MM.1S (cell line): ENCODE measurements around the gene GBF1.

Experiments used
- DNase-seq: peaks from one replicate; pipeline ENCODE4 v3.0.0-alpha.2; 2015
- H2AFZ ChIP-seq: fragments of 300-600 bp; sonication (generic); 2 replicates; pipeline ENCODE4 v1.6.0; 2016; ENCODE audit warnings: antibody characterized with exemption, low read length
- H3F3A ChIP-seq: fragments of 300-600 bp; sonication (generic); 2 replicates; pipeline ENCODE4 v1.6.1; 2016; ENCODE audit warnings: mild to moderate bottlenecking, antibody characterized with exemption, low read length, moderate library complexity, mixed read lengths; ENCODE audit not compliant: insufficient read depth
- H3K27ac ChIP-seq: fragments of 300-600 bp; sonication (generic); 2 replicates; pipeline ENCODE4 v1.5.1; 2016; ENCODE audit warnings: mild to moderate bottlenecking, low read length
- H3K27me3 ChIP-seq: fragments of 300-600 bp; sonication (generic); replicated peaks from 2 replicates; pipeline ENCODE4 v1.6.0; 2016; ENCODE audit warnings: low read length; ENCODE audit not compliant: insufficient read depth
- H3K36me3 ChIP-seq: fragments of 300-600 bp; sonication (generic); replicated peaks from 2 replicates; pipeline ENCODE4 v1.6.1; 2016; ENCODE audit warnings: mild to moderate bottlenecking, low read length, mixed read lengths; ENCODE audit not compliant: insufficient read depth
- H3K4me1 ChIP-seq: fragments of 300-600 bp; sonication (generic); 2 replicates; pipeline ENCODE4 v1.6.1; 2016; ENCODE audit warnings: low read length, mixed read lengths
- H3K4me2 ChIP-seq: fragments of 300-600 bp; sonication (generic); 2 replicates; pipeline ENCODE4 v1.6.0; 2016; ENCODE audit warnings: low read depth, low read length
- H3K4me3 ChIP-seq: fragments of 300-600 bp; sonication (generic); 2 replicates; pipeline ENCODE4 v1.5.1; 2016; ENCODE audit warnings: low read length, mixed read lengths
- H3K79me2 ChIP-seq: fragments of 300-600 bp; sonication (generic); 2 replicates; pipeline ENCODE4 v1.6.1; 2016; ENCODE audit warnings: mixed run types, low read length, mixed read lengths
- H3K9ac ChIP-seq: fragments of 300-600 bp; sonication (generic); 2 replicates; pipeline ENCODE4 v1.6.1; 2016; ENCODE audit warnings: low read length, mixed read lengths
- H3K9me2 ChIP-seq: fragments of 300-600 bp; sonication (generic); replicated peaks from 2 replicates; pipeline ENCODE4 v1.6.1; 2016; ENCODE audit warnings: mild to moderate bottlenecking, low read length, mixed read lengths; ENCODE audit not compliant: insufficient read depth
- H3K9me3 ChIP-seq: fragments of 300-600 bp; sonication (generic); replicated peaks from 2 replicates; pipeline ENCODE4 v1.6.1; 2016; ENCODE audit warnings: mild to moderate bottlenecking, low read length, mixed read lengths; ENCODE audit not compliant: insufficient read depth
- H4K20me1 ChIP-seq: fragments of 300-600 bp; sonication (generic); 2 replicates; pipeline ENCODE4 v1.6.1; 2016; ENCODE audit warnings: mild to moderate bottlenecking, low read length, moderate library complexity, mixed read lengths; ENCODE audit not compliant: insufficient read depth
- CTCF ChIP-seq: fragments of 300-600 bp; sonication (generic); IDR thresholded peaks from 2 replicates; pipeline ENCODE4 v1.5.1; 2016; ENCODE audit warnings: antibody characterized with exemption, low read length, mixed read lengths
- EZH2 ChIP-seq: fragments of 300-600 bp; sonication (generic); optimal IDR thresholded peaks from 2 replicates; pipeline ENCODE3; 2017; ENCODE audit warnings: low read depth, mild to moderate bottlenecking, antibody characterized with exemption, low read length, mixed read lengths
- EZH2phosphoT487 ChIP-seq: fragments of 300-600 bp; sonication (generic); IDR thresholded peaks from 2 replicates; pipeline ENCODE4 v1.6.1; 2018; ENCODE audit warnings: antibody characterized with exemption, low read length

The GBF1 gene

GRCh38 chr10:102261842-102262241, 16.5 kb downstream of the GBF1 start:
- H3K79me2 ChIP-seq: peaks cover 93% of the 10 kb centered on the region
- H3K27ac ChIP-seq: no peak overlapping the region
- no peak overlapping the region for H2AFZ ChIP-seq
- no peak overlapping the region for H3K4me2 ChIP-seq
- no peak for DNase-seq
- no peaks in the 10 kb centered on the region for H3K27me3 ChIP-seq
- H3K9me3 ChIP-seq: no peaks in the 10 kb centered on the region
- H3K4me1 ChIP-seq: no peaks in the 10 kb centered on the region
- peaks cover 10% of the 10 kb centered on the region; the same call in 1 of the 2 replicates for H4K20me1 ChIP-seq
- TF ChIP-seq EZH2phosphoT487 (no peak), EZH2 (no peak), CTCF (no peak)
- no peak overlapping the region for H3K4me3 ChIP-seq
- peaks cover 8% of the 10 kb centered on the region; the same call in 1 of the 2 replicates for H3K36me3 ChIP-seq
- H3K9ac ChIP-seq: no peak overlapping the region
- no peaks in the 10 kb centered on the region for H3F3A ChIP-seq
- H3K9me2 ChIP-seq: no peaks in the 10 kb centered on the region

- H2AFZ ChIP-seq: no peak overlapping the region
- peaks cover 89% of the 10 kb centered on the region for H3K79me2 ChIP-seq
- no peak for DNase-seq
- H3K4me2 ChIP-seq: no peak overlapping the region
- no peaks in the 10 kb centered on the region for H3K4me1 ChIP-seq
- H3K9me3 ChIP-seq: no peaks in the 10 kb centered on the region
- H3K4me3 ChIP-seq: no peak overlapping the region
- H4K20me1 ChIP-seq: peaks cover 4% of the 10 kb centered on the region; the same call in 1 of the 2 replicates
- no peaks in the 10 kb centered on the region for H3K9me2 ChIP-seq
- H3K27ac ChIP-seq: no peak overlapping the region
- no peak overlapping the region for H3K9ac ChIP-seq
- no peaks in the 10 kb centered on the region for H3K27me3 ChIP-seq
- H3K36me3 ChIP-seq: peaks cover 8% of the 10 kb centered on the region; the same call in 1 of the 2 replicates
- no peaks in the 10 kb centered on the region for H3F3A ChIP-seq
- TF ChIP-seq CTCF (no peak), EZH2phosphoT487 (no peak), EZH2 (no peak)
Measured at GRCh38 chr10:102262744-102263370, 17.5 kb downstream of the GBF1 start.

- Histone ChIP-seq H3K9ac (no peak overlapping the region), H3K9me2 (no peaks in the 10 kb centered on the region), H3K4me2 (no peak overlapping the region), H3F3A (no peaks in the 10 kb centered on the region), H3K79me2 (peaks cover 90% of the 10 kb centered on the region), H3K4me3 (no peak overlapping the region), H2AFZ (no peak overlapping the region), H3K27ac (no peak overlapping the region), H3K4me1 (no peaks in the 10 kb centered on the region), H3K36me3 (peaks cover 7% of the 10 kb centered on the region; the same call in 1 of the 2 replicates), H3K9me3 (no peaks in the 10 kb centered on the region), H3K27me3 (no peaks in the 10 kb centered on the region), H4K20me1 (peaks cover 7% of the 10 kb centered on the region; the same call in 1 of the 2 replicates)
- TF ChIP-seq CTCF: no peak
- TF ChIP-seq EZH2: no peak
- TF ChIP-seq EZH2phosphoT487: no peak
- no peak for DNase-seq
Measured at GRCh38 chr10:102264371-102264770, 19.0 kb downstream of the GBF1 start.
